NCI-H187 treated with DMSO at 0.1 percent for 48 hours (cell line): ENCODE data around the gene WNT11.
"Not testable (repeated sequence)": the region's sequence is repeated elsewhere in the genome, so short reads cannot be mapped to it uniquely, and the experiment has no call there.

ENCODE experiments used
- DNase-seq: peaks from one replicate; lab custom pipeline; 2025; lab: John Stamatoyannopoulos, UW

WNT11 gene

DNA sequence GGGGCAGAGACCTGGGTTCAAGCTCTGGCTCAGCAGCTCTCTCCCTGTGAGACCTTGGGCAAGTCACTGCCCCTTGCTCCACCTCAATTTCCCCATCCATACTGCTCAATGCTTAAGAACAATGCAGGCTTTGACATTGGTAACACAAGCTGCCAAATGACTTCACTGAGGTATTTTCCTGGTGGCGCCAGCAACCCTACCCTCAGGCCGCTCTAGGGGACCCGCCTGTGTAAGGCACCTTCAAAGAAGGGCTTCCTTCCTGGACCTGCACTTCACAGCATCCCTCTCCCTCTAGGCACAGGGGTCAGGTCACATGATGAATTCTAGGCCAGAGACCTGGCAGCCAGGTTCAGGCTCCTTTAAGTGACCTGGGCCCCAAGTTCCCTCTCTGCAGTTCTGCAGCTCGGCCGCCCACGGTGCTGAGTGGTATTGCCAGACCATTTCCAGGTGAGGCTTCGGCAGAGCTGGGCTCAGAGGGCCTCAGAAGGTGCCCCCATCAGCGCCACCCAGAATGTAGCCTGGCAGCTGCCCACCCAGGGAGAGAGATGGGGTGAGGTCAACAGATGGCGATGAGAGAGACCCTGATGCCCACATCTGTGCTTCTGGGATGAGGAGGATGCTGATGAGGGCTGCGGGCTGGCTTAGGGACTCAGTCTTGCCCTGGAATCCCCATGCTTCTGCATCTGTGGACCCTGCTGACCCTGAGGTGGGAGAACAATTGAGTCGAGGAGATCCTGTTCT, 4.5 kb downstream of the WNT11 start:
- no peak for DNase-seq

DNA sequence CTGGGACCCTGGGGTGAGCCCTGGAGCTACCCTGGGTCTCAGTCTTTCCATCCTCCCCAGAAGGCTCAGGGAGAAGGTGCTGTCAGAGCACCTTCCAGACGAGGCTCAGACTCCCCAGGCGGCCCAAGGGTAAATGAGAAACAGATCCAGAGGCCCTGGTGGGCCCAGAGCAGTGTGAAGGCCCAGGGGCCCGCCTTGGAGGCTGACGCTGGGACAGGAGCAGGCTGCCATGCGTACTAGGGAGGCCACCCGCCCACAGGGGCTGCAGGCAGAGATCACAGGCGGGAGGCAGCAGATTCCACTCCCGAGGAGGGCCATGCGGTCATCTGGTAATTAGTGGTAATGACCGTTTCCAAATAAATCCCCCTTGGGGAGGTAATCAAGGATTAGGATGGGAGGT, 5.2 kb downstream of the WNT11 start:
- no peak for DNase-seq

DNA sequence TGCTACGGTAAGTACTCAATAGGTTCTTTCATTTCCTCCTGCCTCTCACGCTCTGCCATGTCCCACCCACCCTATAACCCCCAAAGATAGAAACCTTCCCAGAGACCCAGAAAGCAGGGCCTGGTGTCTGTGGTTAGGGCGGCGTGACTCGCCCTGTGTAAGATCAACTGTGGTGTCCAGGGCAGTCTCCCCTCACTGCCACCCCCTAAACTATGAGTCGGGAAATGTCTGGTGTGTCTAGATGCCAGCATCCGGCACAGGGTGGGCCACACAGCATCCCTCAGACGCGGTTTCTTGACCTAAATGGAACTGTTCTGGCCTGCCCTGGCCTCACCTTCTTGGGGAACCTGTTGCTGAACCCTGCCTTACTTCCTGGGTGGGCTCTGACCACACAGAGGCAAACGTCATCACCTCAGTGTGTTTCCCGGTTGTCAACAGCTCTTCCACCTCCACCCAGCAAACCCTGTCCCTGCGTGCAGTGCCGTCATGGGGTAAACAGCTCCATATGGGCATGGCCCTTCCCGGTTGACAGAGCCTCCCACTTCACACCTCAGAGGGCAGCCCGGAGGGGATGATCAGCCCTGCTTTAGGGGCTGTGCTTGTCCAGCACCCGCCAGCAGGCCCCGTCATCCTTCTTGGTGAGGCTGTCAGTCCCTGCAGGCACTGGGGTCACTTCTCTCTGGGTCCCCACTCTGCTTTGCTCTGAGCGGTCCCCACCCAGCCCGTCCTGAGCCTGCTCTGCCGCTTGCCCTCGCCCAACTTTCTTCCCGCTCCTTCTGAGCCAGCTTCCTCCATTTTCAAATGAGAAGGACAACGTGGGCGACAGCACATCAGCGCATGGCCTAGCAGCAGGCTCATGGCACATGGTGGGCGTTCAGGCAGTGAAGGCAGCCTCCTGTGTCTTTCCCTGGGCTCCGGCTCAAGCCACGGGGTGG, 6.0 kb downstream of the WNT11 start:
- no peak for DNase-seq

DNA sequence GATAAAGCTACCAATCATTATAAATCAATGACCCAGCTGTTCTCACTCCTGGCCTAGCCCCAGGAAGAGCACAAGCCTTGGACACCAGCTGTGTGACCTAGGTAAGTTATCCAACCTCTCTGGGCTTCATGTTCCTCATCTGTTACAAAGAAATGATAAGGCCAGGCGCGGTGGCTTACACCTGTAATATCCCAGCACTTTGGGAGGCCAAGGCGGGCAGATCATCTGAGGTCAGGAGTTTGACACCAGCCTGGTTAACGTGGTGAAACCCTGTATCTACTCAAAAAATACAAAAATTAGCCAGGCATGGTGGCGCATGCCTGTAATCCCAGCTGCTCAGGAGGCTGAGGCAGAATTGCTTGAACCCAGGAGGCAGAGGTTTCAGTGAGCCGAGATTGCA, 7.6 kb downstream of the WNT11 start:
- not testable (repeated sequence) for DNase-seq

DNA sequence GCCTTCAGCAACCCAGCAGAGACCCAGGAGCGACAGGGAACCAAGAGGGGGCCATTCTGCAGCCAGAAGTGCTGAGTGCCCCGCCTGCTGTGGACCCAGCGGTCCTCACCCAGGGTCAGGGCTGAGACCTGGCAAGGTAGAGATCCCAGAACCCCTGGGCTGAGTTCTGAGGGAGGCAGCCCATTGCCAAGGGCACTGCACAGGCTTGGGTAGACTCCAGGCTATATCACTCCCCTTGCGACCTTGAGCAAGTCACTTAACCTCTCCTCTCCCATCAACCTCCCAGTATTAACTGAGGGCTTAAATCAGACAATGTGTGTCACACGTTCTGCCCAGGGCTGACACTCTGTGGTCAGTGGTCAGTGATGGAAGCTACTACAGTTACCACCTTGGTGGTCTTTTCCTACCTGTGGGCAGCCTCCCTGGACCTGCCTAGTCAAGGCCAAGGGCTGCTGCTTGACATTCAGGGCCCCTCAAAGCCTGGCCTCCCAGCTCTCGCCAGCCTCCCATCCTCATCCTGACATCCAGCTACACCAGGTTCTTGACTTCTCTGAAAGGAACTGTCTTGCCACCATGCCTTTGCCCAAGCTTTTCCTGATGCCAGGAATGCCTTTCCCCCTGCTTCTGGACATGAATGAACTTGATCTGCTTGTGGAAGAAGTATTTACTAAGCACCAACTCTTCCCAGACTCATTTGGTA, 8.2 kb downstream of the WNT11 start:
- no peak for DNase-seq

DNA sequence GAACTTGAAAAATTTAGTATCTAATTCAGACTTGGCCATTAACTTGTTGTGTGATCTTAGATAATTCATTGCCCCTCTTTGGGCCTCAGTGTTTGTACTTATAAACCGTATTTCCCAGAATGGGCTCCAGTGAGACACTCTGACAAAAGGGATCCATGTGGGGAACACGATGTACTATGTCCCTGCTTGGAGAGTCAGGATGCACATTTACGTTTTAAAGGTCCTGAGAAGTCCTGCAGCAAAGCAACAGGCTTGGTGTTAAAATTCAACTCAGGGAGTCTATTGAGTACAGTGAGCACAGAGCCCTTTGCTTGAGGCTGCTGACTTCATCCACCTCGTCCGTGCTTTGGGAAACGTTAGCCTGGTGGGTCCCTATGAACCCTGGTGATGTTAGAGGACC, 9.0 kb downstream of the WNT11 start:
- no peak for DNase-seq

DNA sequence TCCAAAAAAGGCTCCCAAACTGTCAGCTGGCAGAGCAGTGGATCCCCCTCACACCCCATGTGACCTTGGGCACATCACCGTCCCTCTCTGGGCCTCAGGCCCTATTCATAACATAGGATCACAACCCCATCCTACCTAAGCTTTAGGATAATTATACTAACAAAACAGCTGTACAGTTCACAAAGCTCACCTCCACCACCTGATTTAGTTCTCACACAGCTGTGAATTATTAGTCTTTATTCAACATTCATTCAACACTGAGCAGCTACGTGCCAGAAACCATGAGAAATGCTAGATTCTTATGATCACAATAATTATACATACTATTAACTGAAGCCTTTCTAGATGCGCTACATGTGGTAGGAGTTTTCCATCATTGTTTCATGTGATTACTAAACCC, 9.5 kb downstream of the WNT11 start:
- no peak for DNase-seq

DNA sequence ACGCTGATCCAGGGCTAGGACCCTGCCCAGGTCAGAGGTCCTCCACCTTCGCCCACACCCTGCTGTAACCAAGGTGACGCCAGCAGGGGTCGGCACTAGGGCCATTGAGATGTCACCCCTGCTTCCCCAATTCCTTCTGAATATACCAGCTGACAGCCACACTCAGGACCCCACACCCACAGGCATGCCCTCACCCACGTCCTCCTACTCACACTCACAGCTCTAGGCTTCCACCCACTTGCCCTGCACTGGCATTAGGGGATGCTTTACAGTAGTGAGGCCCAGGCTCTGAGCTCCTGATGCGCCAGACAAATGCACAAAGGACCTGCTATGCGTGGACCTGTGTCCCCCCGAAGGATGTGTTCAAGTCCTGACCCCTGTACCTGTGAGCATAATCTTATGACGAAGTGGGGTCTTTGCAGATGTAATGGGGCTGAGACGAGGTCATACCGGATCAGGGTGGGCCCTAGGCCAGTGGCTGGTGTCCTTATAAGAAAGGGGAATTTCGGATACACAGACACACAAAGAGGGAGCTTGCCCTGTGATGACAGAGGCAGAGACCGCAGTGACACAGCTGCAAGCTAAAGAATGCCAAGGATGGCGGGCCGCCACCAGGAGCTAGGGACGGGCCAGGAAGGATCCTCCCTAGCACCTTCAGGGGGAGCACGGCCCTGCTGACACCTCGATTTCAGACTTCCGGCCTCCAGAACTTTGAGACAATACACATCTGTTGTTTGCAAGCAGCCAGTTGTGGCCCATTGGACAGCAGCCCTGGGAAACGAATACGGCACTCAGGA, 11.2 kb downstream of the WNT11 start:
- DNase-seq = no peak

DNA sequence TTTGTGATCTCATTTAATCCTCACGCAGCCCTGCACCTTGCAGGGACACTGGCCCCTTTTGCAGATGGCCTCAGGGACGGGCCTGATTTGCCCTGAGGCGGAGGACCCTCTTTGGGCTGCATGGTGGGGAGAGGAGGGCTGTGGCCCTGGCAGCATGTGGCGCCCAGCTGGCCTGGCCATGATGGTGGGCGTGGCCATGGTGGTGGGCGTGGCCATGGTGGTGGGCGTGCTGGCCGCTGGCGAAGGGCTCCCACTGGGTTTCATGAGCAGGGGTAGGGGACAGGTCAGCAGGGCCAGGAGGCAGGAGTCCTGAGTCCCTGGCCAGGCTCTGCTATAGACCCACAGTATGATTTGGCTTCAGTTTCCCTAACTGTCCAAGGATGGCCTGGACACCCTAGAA, 13.1 kb downstream of the WNT11 start:
- DNase-seq = no peak

DNA sequence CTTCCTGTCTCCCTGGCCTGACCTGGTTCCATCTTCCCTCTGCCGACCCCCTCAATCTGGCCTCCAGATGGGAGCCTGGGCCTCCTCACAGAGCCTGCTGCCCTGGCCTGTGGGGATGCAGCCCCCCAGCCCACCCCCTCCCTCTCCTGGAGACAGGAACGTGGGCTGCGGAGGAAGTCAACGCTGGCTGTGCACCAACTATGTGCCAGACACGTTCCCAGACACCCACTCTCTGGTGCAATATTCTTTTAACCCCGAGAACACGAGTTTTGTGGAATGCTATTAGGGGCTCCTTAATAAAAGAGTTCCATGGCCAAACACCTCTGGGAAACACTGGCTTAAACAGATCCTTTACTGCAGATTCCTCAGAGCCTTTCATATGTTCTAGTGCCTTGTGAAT, 15.9 kb downstream of the WNT11 start:
- DNase-seq = no peak

DNA sequence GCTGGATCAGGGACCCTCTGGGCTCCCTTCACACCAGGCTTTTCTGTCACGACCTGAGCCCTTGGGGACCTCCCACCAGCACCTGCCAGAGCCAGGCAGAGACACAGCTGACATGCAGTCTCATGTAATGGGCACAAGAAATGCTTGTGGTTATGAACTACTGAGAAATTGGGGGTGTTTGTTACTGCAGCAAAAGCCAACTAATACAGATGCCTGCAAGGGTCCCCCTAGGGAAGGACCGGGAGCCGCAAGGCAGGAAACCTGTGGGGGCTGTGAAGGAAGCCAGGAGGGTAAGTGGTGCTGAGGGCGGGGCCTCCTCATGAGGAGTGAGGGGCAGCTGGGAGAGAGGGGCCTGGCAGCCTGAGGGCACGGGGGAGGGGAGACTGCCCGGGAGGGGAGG, 16.6 kb downstream of the WNT11 start:
- DNase-seq = no peak

DNA sequence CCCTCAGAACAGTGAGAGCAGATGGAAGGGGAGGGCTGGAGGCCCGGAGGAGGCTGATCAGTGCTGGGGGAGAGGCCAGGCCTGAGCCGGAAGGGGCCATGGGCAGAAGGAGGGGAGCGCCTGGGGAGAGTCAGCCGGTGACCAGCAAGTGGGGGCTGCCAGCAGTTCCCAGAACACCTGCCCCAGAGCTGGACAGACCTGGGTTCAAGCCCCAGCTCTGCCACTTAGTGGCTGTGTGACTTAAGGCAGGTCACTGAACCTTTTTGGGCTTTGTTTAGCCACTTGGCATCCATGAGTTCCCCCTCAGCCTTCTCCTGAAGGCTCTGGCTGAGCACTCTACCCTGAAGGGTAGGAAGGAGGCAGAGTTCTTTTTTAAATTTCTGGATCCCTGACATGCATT, 17.4 kb downstream of the WNT11 start:
- no peak for DNase-seq

DNA sequence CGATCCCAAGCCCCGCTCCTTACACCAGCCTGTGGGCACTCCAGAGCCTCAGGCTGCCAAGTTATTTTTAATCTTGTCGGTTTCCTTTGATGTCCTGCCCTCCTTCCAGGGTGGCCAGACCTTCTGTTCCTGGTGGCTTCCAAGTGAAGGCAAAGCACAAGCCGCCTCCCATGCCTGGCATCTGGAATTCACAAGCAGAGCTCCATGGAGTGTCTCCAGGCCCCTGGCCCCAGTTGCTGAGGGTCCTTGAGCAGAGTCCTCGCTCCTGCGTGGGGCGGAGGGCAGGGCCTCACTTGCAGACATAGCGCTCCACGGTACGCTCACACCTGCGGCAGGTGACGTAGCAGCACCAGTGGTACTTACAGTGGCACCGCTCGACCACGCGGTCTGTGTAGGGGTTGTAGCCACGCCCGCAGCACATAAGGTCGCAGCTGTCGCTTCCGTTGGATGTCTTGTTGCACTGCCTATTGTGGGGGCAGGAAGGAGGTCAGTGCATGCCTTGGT, 19.5 kb downstream of the WNT11 start:
- no peak for DNase-seq

DNA sequence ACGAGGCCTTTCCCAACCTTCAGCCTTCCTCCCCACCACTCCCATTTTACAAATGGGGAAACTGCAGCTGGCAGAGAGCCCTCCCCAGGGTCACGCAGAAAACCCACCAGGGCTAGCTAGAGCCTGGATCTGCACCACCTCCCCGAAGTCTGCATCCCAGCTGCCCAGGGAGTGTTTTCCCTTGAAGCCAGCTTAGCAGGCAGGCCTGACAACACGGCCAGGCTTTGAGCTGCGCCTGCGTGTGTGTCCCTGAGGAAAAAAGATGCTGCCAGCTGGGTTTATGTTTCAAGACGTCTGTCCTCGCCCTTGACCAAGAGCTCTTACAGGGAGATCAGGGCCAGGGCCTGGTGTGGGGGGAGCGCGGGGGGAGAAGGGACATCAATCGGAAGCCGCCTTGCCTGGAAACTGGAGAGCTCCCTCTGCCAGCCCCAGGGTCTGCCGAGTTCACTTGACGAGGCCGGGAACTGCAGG, 20.3 kb downstream of the WNT11 start:
- DNase-seq = no peak

DNA sequence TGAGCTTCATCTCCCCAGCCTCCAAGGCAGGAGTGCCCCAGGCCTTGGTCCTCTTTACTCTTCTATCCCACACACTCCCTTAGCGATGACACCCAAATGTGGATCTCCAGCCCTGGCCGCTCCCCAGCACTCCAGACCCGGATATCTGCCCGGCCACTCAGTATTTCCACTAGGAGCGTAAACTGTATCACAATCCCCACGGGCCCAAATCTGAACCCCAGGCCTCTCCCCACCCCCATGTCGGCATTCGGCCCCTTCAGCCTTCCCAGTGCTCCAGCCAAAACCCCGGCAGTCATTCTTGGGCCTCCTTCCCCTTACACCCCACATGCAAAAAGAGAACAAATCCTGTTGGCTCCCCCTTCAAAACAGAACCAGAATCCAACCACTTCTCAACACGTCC, 20.8 kb downstream of the WNT11 start:
- DNase-seq = no peak

DNA sequence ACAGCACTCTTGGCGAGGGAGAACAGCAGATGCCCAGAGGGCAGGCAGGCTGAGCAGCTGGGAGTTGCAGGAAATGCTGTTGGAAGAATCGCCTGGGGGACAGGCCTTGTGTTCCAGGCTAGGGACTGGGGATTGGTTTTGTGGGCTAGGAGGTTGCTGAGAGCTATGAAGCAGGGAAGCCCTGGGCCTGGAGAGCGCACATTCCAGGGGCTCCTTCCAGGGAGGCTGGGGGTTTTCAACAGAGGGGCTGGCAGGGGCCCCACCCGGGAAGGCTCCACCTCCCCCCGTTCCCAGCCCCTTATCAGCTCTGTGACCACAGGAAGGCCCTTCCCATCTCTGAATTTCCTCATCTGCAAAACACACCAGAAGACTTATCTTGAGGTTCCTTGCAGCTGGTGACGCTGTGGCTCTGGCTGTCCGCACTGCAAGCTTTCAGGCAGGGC, 21.7 kb downstream of the WNT11 start:
- DNase-seq = no peak

DNA sequence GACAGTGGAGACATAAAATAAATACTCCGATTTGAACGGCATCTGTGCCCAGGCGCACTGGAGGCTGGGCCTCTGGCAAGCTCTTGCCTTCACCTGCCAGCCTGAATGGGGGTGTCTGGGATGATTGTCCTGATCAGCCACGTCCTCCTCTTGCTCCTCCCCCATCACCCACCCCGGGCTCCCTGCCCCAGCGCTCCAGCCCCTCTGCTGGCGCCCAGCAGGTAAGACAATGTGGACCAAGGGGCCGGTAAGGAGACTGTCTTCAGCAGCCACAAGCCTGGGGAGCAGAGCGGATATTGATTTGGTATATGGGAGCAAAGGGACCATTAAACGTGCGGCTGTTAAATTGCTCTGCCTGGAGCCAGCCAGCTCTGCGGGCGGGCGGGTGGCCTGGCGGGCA, 24.9 kb downstream of the WNT11 start:
- DNase-seq = no peak

DNA sequence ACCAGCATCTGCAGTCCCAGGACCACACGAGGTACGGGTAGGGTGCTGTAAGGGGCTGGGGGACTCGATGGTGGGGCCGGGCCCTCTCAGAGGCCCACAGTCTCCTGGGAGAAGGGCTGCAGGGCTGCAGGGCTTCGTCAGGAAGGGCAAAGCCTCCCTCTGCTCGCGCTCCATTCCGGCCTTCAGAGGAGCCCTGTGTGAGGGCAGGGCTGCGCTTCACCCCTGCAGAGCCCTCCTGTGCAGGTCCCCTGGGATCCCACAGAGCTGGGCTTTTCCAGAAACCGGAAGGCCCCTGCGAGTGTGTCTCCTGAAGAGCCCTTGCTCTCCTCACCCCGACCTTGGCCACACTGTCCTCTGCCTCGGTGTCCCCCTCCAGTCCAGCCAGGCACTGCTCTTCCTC, 27.2 kb downstream of the WNT11 start:
- no peak for DNase-seq

DNA sequence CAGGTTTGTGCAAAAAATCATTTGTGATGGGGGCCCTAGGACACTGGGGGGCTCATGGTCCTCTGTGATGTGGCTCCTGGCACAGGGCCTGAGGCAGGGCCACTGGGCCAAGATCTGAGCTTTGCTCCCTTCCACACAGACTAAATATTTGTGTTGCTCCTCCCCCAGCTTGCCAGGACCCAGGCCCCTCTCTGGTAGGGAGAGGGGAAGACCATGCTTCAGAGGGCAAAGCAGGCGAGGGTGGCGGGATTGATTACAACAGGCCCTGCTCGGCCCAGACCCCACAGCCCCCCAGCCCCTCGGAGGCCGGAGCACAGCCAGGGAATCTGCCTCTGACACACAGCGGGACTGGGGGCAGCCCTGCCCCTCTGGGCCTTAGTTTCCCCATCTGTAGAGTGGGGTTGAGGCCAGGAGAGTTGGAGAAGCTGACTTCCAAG, 29.0 kb downstream of the WNT11 start:
- no peak for DNase-seq

DNA sequence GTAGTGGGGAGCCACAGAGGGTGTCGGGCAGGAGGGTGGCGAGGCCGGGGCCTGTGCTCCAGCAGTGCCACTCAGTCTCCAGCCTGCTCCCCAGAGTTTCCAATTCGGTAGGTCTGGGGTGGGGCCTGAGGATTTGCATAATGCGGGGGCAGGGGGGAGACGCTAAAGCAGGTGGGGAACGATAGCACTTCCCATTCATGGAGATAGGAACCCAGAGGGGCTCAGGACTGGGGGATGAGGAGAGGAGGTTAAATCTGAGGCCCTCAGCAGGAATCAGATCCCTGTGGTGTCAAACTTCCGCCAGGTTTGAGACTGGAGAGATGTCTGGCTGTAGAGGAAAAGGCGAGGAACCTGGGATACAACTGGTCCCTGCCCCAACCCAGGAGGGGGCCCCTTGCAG, 29.8 kb downstream of the WNT11 start:
- no peak for DNase-seq

DNA sequence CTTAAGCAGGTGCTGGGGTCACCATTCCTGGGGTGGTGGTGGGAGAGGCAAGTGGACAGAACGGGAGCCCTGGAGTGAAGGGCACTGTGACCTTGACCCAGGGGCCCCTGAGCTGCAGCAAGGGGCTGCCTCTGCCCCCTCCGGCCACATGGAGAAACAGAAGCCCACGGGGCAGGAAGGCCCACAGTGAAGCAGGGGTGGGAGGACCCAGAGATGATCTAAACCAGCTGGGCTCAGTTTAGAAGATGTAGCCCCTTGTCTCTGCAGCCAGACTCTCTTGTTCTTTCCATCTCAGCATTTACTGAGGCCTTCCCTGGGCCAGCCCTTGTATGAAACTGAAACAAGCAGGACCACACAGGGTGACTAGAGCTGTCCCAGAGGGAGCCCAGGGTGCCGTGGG, 30.5 kb downstream of the WNT11 start:
- DNase-seq = no peak

DNA sequence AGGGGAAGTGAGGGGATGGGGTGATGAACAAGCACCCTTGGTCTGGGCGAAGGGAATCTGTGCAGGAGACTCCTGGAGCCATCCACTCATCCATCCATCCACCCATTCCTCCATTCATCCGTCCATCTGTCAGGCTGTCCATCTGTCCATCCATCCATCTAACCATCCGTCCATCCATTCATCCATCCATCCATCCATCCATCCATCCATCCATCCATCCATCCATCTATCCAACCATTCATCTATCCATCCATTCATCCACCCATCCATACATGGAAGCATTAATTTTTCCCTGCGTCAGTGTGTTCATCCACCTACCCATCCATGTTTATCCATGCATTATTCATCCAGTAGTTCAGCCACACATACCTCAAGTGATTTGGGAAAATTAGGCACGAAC, 32.0 kb downstream of the WNT11 start:
- no peak for DNase-seq
